HG02678 (cell line): ENCODE measurements around the gene ZMYND19.
"Not testable (repeated sequence)": the region's sequence is repeated elsewhere in the genome, so short reads cannot be mapped to it uniquely, and the experiment has no call there.

Source experiments
- ATAC-seq: cut with Tn5 transposase; IDR thresholded peaks from one replicate; pipeline ENCODE4 v1.9.1; 2021; ENCODE audit warnings: mild to moderate bottlenecking, moderate library complexity; ENCODE audit not compliant: unreplicated experiment

The ZMYND19 gene

GRCh38 chr9:137564134-137564533, 26.2 kb downstream of the ZMYND19 start:
- no peak for ATAC-seq

DNA sequence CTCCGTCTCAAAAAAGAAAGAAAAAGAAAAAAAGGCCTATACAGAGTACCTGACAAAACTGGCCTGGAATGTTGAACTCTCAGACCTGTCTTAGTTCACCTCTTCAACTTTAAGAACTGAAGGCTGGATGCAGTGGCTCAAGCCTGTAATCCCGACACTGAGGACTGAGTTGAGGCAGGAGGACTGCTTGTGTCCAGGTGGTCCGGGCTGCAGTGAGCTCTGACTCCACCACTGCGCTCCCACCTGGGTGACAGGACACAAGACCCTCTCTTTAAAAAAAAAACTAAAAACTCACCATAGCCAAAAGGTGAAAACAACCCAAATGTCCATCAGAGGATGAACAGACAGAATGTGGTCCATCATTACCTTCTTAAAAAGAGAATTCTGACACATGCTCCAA, 32.2 kb downstream of the ZMYND19 start:
- no peak for ATAC-seq

- no peak for ATAC-seq
These were observed 34.1 kb downstream of the ZMYND19 start for GRCh38 chr9:137556069-137556838.

DNA sequence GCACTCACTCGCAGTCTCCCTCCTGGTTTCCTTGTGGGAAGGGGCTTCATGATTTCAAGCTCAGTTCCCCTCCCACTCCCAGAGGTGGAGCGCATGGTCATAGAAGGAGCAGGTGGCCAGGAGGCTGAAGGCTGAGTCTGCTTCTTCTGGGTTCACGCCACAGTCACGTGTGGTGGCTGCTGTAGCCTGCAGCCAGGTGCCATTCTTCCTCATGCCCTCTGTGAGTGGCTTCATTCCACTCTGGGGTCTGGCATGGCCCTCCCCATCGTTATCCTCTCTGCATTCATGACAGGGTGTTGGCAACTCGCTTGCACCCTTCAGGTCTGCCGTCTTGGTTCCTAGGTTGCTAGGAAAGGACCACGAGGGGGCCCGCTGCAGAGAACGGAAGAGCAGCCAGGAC, 35.1 kb downstream of the ZMYND19 start:
- no peak for ATAC-seq

DNA sequence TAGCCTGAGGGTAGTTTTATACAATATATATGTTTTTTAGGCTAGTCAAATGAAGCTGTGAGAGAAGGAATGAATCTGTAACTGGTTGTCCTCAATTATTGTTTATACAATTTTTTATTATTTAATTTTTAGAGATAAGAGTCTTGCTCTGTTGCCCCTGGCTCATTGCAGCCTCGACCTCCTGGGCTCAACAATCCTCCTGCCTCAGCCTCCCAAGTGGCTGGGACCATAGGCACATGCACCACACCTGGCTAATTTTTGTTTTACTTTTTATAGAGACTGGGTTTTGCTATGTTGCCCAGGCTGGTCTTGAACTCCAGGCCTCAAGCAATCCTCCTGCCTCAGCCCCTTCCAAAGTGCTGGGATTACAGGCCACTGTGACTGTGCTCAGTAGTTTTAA, 36.0 kb downstream of the ZMYND19 start:
- ATAC-seq, result no peak

- ATAC-seq, result not testable (repeated sequence)
These were observed 36.7 kb downstream of the ZMYND19 start for GRCh38 chr9:137553654-137554053.

GRCh38 chr9:137552022-137552768, 38.1 kb downstream of the ZMYND19 start:
- peak; percentile 7 for ATAC-seq

- peak; percentile 91 for ATAC-seq
These were observed 38.9 kb downstream of the ZMYND19 start, which contains the start of gene MRPL41 for GRCh38 chr9:137551264-137552021. Gene MRPL41 (plus strand): TSS chr9:137551879. CDS start chr9:137552082, 203 bp downstream.

- ATAC-seq, result not testable (repeated sequence)
These were observed 39.4 kb downstream of the ZMYND19 start for GRCh38 chr9:137550958-137551263.

- ATAC-seq, result no peak
These were observed 40.1 kb downstream of the ZMYND19 start, which contains the start of gene PNPLA7 for GRCh38 chr9:137550231-137550621. Gene PNPLA7 (minus strand): TSS chr9:137550402. CDS start chr9:137550197, 205 bp downstream.

GRCh38 chr9:137547687-137548543, 42.4 kb downstream of the ZMYND19 start:
- no peak for ATAC-seq

DNA sequence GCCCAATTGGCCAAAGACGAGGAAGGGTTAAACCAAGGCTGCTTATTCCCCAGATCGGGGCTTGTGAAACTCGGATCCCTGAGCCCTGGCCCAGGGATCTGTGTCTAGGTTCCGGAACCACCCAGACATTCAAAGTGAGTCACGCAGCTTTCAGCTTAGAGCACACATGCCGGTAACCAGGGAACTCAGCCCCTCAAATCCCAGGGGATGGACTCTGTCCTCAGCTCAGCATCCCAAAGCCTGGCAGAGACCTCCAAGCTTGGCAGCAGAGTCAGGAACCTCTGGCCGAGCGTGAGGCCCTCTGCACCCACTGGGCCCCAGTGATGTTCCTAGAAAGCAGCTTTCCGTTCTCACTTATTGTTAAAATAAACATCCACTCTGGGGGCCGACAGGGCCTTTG, 45.2 kb downstream of the ZMYND19 start:
- ATAC-seq, result no peak

GRCh38 chr9:137544176-137544760, 46.0 kb downstream of the ZMYND19 start:
- no peak for ATAC-seq

DNA sequence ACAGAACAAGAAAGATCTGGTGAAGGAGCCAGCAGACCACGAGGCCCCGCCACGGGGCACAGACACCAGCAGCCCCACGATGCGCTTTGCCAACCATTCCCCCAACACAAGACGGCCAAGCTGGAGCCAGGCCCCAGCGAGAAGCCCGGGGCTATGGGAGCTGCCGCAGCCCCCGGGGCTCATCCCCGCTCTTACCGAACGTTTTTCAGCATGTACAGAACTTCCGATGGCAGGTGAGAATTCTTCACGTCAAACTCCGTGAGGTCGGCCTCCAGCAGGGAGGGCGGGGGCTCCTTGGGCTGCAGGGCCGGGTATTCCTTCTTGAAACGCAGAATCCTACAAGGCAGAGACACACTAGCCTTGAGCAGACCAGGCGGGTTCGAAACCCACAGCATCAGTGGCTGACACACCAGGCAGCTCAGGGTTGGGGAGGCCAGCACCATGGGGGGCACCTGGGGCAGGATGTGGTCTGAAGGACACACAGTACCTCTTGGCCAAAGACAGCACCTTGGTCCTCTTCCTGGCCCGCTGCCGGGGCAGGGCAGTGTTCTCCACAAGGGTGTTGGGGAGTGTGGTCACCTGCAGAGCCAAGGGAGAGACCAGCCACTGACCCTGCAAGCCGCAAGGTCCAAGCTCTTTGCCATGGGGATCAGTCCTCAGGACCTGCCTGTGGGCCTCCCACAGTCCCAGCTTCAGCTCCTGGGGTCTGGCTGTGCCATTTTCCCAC, 46.9 kb downstream of the ZMYND19 start:
- ATAC-seq, result no peak

- no peak for ATAC-seq
These were observed 47.8 kb downstream of the ZMYND19 start for GRCh38 chr9:137542486-137542885.

- ATAC-seq, result no peak
These were observed 49.8 kb downstream of the ZMYND19 start for GRCh38 chr9:137540536-137540935.

DNA sequence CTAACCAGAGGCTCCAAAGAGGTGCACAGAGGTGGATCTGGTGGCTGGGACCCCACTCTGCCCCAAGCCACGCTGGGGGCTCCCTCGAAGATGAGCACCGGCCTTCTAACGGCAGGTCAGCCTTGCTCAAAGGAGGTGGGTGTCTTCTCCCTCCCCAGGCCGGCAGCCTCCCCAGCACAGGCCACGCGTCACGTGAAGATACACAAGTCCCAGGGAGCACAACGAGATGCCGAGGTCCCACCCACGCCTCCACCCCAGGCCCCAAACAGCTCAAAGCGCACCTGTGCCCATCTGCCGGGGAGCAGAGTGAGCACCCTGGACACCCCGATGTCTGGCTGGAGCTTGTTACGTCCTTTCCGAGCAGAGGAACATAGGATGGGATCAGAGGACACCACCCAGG, 52.3 kb downstream of the ZMYND19 start:
- ATAC-seq, result no peak

DNA sequence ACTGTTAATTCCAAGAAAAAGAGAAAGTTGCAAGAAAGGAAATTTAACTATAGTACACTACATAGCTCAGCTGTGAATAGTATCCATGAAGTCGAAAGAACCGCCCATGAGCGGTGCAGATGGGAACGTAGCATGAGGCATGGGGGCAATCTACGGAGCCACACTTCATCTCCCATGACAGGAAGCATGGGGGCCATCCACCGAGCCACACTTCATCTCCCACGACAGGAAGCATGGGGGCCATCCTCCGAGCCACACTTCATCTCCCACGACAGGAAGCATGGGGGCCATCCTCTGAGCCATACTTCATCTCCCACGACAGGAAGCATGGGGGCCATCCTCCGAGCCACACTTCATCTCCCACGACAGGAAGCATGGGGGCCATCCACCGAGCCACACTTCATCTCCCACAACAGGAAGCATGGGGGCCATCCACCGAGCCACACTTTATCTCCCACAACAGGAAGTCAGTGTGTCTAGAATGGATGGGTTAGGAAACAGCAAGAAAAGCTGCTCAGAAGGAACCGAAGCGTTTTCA, 53.6 kb downstream of the ZMYND19 start:
- not testable (repeated sequence) for ATAC-seq

GRCh38 chr9:137535120-137535428, 55.2 kb downstream of the ZMYND19 start:
- ATAC-seq, result no peak
